ENCODE results near the gene DNAJC17.
A peak's percentile ranks its signal among the peaks of the same experiment; 100 is the strongest.

Gene DNAJC17

GRCh38 chr15:40807028-40807887, at the start of gene DNAJC17, which contains the start of gene ZFYVE19:
Gene DNAJC17, minus strand, starts transcription at chr15:40807473. Its CDS starts 27 bp downstream, at chr15:40807446.
Gene ZFYVE19, plus strand, starts transcription at chr15:40807089. Its CDS starts 501 bp downstream, at chr15:40807590.
- DNase-seq (ENCODE audit: low spot score): peak; percentile 90

GRCh38 chr15:40856746-40857145, 49.5 kb upstream of the DNAJC17 start:
- DNase-seq (ENCODE audit: low spot score): no peak

- DNase-seq (ENCODE audit: low spot score): no peak
Measured at GRCh38 chr15:40855706-40856234, 48.5 kb upstream of the DNAJC17 start.

- DNase-seq (ENCODE audit: low spot score): no peak
Measured at GRCh38 chr15:40854161-40854560, 46.9 kb upstream of the DNAJC17 start.

GRCh38 chr15:40853241-40853890, 46.1 kb upstream of the DNAJC17 start:
- no peak for DNase-seq (ENCODE audit: low spot score)

- DNase-seq (ENCODE audit: low spot score): no peak
Measured at GRCh38 chr15:40852529-40852928, 45.3 kb upstream of the DNAJC17 start.

- no peak for DNase-seq (ENCODE audit: low spot score)
Measured at GRCh38 chr15:40850576-40851112, 43.4 kb upstream of the DNAJC17 start.

- peak; percentile 55 for DNase-seq (ENCODE audit: low spot score)
Measured at GRCh38 chr15:40847223-40847961, 40.1 kb upstream of the DNAJC17 start.

- DNase-seq (ENCODE audit: low spot score): no peak
Measured at GRCh38 chr15:40846841-40847222, 39.6 kb upstream of the DNAJC17 start.

GRCh38 chr15:40845511-40846284, 38.4 kb upstream of the DNAJC17 start:
- DNase-seq (ENCODE audit: low spot score): no peak

GRCh38 chr15:40845036-40845435, 37.8 kb upstream of the DNAJC17 start:
- no peak for DNase-seq (ENCODE audit: low spot score)

GRCh38 chr15:40844696-40845030, 37.4 kb upstream of the DNAJC17 start:
- DNase-seq (ENCODE audit: low spot score): peak; percentile 57

- DNase-seq (ENCODE audit: low spot score): peak; percentile 66
Measured at GRCh38 chr15:40843885-40844695, 36.8 kb upstream of the DNAJC17 start, which contains the start of gene SPINT1. Gene SPINT1, plus strand, starts transcription at chr15:40844048. Its CDS starts 507 bp downstream, at chr15:40844555.

- DNase-seq (ENCODE audit: low spot score): no peak
Measured at GRCh38 chr15:40843261-40843884, 36.1 kb upstream of the DNAJC17 start.

GRCh38 chr15:40841741-40842140, 34.5 kb upstream of the DNAJC17 start:
- no peak for DNase-seq (ENCODE audit: low spot score)

- no peak for DNase-seq (ENCODE audit: low spot score)
Measured at GRCh38 chr15:40838756-40839155, 31.5 kb upstream of the DNAJC17 start.

- DNase-seq (ENCODE audit: low spot score): no peak
Measured at GRCh38 chr15:40836020-40836419, 28.7 kb upstream of the DNAJC17 start.

GRCh38 chr15:40832903-40833302, 25.6 kb upstream of the DNAJC17 start:
- DNase-seq (ENCODE audit: low spot score): no peak

- no peak for DNase-seq (ENCODE audit: low spot score)
Measured at GRCh38 chr15:40831861-40832260, 24.6 kb upstream of the DNAJC17 start.

- DNase-seq (ENCODE audit: low spot score): no peak
Measured at GRCh38 chr15:40830884-40831283, 23.6 kb upstream of the DNAJC17 start.

All from germinal center (tissue), 1 donor.